HG02678 (cell line): ENCODE measurements around the gene CRAMP1.
"Not testable (repeated sequence)": the region's sequence is repeated elsewhere in the genome, so short reads cannot be mapped to it uniquely, and the experiment has no call there.

Source experiments
- ATAC-seq: cut with Tn5 transposase; IDR thresholded peaks from one replicate; pipeline ENCODE4 v1.9.1; 2021; ENCODE audit warnings: mild to moderate bottlenecking, moderate library complexity; ENCODE audit not compliant: unreplicated experiment

Gene CRAMP1

DNA sequence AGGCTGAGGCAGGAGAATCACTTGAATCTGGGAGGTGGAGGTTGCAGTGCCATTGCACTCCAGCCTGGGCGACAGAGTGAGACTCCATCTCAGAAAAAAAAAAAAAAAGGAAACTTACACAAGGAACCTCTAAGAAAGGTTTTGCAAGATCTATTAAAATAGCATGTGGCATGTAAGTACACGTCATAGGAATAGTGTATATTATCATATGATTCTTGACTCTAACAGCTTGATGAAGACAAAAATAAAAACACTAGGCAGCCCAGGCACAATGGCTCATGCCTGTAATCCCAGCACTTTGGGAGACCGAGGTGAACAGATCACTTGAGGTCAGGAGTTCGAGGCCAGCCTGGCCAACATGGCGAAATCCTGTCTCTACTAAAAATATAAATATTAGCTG lies 16.6 kb upstream of the CRAMP1 start:
- not testable (repeated sequence) for ATAC-seq

DNA sequence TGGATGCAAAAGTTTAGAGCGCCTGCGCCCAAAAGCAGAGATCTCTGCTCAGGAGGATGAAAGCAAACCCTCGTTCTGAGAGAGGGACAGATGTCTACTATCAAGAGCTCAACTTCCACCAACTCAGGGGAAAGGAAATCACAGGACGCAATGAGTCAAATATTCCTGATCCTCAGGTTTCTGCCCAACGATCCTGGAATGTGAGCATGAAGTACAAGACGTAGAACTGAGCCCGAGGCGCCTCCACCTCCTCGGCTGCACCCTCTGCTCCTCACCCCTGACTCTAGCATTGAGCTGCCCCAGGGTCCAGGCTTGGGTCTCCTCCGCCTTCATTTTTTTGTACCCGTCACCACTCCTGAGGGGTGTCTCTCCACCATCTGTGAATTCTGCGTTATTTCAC lies 15.6 kb upstream of the CRAMP1 start:
- ATAC-seq: no peak

DNA sequence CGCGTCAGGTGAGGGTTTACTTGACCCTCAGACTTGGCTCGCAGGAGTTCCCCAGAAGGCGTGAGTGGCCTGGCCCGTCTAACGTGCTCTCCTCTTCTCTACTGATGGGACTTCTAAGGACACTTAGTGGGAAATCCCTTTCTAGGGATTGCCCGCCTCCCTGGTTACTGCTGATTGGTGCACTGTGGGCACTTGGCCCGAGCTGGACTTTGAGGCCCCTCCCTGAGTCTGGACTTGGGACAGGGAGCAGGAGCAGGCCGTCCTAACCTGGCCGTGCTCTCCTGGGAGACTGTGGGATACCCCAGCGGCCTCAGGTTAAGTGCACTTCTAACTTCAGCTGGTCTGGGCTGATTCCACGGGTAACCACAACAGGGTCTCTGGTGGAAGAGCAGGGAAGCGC lies 15.0 kb upstream of the CRAMP1 start:
- no peak for ATAC-seq

DNA sequence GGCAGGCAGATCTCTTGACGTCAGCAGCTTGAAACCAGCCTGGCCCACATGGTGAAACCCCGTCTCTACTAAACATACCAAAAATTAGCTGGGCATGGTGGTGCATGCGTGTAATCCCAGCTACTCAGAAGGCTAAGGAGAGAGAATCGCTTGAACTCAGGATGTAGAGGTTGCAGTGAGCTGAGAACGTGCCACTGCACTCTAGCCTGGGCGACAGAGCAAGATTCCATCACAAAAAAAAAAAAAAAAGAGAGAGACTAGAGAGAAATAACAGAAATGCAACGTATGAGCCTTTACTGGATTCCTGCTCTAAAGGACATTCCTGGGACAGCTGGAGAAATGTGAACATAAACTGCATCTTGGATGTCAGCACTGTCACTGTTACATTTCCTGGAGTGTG lies 11.1 kb upstream of the CRAMP1 start:
- ATAC-seq: no peak

DNA sequence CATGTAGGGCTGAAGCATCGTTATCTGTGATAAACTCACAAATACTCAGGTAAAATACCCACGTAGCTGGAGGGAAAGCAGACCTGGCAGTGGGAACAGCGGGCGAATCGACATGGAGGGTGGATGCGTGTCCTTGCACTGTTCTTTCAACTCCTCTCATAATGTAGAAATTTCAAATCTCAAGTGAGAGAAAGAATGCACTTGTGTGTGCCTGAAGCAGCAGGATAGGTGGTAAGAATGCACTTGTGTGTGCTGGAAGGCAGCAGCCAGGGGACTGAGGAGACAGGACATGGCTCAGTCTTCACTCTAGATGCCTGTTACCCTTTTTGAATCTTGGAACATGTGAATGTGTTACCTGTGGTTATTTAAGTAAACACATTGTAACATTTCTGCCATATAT lies 10.7 kb upstream of the CRAMP1 start:
- no peak for ATAC-seq

DNA sequence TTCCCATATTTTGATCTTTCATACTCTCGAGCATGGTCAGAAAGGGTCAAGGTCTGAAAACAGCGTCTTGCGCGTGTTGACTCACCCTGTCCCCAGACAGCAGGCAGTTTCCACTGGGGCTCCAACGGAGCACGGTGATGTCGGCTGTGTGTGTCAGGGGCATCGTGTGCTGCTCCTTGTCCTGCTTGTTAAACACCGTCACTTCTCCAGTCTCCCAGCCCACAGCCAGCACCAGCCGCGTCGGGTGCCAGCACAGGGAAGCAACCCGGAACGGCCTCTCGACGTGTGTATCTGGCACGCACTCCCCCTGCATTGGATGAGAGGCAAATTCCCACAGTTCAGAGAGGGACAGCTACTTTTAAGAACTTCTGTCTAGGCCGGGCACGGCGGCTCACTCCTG lies 9.9 kb upstream of the CRAMP1 start:
- no peak for ATAC-seq

DNA sequence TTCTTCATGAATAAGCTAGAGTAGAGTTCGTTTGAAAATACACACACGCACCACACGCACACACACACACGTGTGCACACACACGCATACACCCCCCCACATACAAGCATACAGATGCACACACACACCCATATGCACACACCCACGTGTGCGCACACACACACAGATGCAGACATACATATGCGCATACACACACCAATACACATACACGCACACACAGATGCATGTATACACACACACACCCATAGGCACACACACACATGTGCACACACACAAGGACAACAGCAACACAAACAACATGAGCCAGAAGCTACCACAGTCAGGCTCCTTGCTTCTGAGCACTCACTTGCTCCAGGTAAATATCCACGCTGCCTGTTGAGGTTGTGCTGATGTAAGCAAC lies 5.4 kb upstream of the CRAMP1 start:
- ATAC-seq: no peak

DNA sequence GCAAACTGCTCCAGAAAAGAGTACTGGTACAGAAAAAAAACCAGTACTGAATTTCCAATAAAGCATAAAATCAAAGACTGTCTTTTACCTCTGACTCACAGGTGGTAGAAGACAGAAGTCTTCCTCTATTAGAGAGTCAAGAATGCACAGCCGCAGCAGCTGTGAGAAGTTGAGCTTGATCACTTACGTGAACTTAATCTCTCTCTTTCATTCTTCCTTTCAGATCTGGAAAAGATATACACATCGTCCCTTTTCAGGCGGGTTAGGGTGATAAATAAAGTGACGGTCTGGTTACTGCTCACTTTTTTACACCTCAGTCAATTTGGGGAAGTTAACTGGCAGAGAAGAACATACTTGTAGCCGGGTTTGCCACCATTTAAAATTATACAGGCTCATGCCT lies 4.2 kb upstream of the CRAMP1 start:
- ATAC-seq: no peak

DNA sequence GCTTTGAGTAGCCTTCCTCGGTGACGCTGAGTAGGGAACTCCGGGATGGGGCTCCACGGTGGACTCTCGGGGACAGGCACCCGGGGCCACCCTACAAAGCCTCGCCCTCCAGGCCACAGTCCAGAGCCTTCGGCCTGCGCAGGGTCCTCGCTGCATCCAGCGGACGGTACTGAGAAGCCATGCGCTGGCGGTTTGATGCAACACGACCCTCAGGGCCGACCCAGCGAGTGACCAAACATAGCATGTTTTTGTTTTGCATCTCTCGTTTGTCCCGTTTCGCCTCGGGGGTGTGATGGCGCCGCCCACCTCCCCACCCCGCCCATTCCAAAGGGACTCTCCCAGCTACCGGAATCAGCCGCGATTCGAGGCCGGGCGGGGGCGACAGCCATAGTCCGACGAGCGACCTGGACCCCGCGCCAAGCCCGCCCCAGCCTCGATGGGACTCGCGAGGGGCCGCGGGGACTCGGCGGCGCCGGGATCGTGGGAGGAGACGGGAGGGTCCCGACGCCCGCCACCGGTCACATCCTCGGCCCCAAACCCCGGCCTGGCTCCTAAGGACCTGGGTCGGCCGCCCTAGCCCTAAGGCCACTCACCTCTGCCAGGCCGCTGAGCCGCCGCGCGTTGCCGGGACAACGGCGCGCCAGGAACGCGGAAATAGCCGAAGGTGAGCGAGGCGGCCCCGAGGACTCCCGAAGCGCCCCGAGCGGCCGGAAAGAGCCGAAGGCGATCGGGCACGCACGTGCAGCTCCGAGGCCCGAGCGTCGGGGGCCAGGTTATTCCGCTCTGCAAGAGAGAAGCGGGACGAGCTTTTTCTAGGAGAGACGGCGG lies 1.9 kb upstream of the CRAMP1 start:
- peak; percentile 37 for ATAC-seq

DNA sequence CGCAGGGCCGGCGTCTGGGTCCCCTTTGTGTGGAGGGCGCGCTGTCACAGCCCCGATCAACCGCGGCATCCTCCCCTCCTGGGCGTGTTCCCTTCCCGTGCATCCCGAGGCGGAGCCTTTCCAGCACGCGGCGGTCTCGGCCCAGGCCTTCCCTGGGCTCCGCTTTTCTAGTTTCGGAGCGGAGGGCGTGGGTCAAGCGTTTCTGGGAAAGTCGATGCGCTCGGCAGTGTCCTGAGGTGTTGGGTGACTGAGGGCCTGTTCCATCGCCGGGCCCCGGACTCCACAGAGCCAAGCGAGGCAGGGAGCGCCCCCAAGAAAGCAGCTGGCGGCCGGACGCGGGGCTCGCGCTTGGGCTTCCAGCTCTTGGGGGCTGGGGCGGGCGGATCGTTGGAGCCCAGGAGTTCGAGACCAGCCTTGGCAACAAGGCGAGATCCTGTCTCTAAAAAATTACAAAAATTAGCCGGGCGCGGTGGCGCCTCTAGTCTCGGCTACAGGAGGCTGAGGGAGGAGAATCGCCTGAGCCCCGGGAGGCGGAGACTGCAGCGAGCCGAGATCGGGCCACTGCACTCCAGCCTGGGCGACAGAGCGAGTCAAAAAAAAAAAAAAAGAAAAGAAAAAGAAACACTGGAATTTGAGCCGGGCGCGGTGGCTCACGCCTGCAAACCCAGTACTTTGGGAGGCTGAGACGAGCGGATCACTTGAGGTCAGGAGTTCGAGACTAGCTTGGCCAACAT lies 1.1 kb upstream of the CRAMP1 start:
- ATAC-seq: no peak

DNA sequence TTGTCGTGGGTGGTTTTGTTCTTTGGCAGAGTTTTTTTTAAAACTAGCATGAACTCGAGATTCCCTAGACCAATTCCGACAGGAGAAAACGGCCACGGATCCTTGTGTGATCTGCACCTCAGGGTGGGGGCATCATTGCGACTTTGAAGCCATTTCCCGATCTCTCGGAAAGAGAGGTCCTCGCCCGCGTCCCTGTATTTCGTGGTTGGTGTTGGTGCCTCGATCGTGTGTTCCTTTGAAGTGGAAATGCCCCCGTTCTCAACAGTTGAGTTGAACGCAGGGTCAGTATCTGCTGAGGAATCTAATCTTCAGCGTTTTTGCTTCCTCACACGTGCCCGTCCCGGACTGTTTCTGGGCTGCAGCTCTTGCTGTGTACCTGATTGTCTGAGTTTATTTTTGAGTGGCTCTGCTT lies 1.1 kb downstream of the CRAMP1 start:
- no peak for ATAC-seq

DNA sequence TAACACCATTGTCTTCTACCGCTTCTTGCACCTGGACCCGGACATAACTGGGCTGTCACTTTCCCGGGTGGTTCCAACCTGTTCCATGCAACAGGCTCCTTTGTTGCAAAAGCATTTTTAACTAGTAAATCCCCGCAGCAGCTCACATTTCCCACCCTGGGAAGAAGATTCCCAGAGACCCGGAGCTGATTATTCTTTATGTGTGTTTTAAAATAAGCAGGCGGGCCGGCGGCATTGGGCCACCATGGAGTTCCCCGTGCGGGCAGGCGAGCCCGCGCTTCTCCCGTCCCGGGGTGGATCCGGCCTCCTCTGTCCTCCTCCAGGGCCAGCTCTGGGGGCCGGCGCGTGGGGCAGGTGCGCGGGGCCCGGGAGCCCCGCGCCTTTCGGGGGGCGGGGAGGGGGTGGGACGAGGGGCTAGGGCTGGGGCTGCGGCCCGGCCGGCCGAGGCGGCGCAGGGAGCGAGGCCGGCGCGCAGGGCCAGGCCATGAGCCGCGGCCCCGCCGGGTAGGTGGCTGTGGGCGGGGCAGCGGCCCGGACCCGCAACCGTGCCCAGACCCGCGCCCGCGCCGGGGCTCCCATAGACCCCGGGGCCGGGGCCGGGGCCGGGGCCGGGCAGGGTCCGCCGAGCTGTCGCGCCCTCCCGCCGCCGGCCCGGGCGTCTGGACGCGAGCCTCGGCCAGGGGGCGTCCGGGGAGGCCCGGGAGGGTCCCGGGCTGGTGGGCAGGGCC lies 1.7 kb downstream of the CRAMP1 start:
- no peak for ATAC-seq

DNA sequence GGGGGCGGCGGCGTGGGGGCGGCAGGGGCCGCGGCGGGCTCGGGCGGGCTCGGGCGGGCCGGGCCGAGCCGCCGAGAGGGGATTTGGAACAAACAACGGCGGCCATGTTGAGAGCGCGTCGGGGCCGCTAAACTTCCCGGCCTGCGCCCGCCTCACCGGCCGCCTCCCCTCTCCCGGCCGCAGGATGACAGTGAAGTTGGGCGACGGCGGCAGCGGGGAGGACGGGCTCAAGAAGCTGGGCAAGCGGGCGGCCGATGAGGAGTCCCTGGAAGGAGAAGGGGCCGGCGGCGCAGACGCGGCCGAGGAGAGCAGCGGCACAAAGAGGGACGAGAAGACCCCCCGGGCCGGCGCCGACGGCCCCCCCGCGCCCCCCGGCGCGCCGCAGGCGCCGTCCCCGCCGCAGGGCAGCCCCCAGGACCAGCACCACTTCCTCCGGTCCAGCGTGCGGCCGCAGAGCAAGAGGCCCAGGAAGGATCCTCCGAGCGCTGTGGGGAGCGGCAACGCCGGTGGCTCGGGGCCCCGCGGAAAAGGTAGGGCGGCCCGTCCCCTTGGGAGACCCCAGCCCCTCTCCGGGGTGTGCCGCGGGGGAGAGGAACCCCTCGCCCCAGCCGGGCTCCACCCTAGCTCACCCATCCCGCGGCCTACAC lies 2.4 kb downstream of the CRAMP1 start:
- ATAC-seq: no peak

DNA sequence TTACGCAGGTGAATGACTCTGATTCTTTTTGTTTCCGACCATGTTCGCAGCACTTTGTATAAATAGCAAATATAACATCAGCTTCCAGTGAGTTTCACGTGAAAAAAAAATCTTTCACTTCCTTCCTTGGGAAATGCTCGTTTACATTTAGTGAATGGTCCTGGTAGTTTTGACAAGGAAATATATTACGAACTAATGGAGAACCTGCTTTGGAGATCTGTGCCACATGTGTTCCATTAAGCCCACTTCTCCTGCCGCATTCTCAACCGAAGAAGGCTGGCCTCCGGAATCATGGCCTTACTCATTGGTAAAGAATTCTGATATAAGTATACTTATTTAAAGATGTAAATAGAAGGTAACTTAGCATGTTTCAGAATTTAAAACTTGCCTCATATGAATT lies 3.6 kb downstream of the CRAMP1 start:
- ATAC-seq: no peak

DNA sequence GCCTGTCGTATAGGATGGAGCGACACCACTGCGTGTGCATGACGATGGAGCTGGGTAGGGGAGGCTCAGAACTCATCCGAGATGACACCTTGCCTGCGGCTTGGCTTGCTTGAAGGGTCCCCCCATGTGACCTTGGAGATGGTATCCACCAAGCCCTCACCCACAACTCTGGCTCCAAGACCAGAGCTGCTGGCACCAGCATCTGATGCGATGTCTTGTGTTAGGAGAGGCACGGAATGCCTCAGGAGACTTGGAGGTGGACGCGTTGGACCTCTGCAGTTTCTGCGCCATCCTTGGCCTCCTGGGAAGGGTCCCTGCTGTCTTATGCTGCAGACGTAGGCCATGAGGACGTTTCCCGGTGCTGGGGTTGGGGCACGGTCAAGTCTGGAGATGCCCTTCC lies 7.8 kb downstream of the CRAMP1 start:
- ATAC-seq: no peak

DNA sequence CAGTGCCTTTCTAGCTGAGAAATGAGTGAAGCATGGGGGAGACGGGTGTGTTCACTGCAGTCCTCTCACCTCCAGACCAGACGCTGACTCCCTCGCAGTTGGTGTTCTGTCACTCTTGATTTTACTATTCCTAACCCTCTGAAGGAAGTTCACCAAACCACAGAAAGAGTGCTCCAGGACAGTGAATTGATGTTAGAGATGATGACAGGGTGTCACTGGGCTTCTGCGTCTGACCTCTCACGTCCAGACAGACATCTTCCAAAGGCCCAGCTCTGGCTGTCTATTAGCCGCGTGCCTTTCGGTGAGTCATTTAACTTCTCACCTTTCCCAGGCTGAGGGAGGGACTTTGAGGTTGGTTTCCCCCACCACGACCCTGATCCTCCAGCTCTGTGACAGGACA lies 8.2 kb downstream of the CRAMP1 start:
- no peak for ATAC-seq

DNA sequence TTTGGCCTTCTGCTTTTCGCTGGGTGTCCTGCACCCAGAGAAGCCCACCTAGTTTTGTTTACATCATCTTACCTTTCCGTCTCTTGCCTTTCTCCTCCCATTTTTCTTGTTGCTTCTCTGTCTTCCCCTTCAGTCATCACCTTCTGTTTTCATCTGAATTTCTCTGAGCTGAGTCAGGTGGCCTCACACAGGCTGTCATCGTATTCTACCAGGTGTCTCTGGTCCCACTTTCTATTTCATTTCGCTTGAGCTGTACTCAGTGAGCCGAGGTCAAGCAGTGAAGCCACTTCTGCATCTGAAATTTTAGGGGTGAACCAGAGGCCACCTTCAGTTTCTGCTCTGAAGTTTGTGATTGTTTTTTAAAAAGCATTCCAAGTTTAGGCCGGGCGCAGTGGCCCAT lies 9.7 kb downstream of the CRAMP1 start:
- ATAC-seq: peak; percentile 59

DNA sequence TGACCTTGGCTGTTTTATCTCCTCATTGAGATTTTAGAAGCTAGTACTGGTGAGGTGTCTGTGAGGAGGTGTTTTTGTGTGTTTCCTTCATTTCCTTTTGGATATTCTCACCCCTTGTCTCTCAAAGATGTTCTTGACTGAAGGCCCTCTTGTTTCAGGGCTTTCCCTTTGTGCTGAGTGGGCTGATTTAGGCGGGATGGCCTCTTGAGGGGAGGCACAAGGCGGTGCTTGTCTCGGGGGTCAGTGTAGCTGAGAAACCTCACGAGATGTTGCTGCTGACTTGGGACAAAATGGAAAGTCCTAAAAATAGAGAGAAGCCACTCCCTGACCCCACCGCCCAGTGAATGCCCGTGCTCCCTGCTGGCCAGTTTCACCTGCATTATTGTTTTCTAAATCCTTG lies 14.2 kb downstream of the CRAMP1 start:
- no peak for ATAC-seq

DNA sequence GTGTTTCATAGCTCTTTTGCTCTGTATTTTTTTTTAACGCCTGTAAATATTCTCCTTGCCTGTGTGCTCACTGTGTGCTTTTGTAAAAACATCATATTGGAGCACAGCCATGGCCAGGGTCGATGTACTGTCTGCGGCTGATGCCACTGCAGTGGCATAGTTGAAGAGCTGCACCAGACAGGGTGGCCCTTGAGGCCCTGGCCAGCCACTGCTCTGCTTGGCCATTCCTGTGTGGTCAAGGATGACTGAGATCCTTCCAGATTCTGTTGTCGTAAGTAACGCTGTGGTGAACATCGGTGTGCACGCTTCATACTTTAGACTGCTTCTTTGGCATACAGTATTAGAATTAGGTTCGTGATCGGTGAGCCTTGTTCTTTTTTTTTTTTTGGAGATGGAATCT lies 14.6 kb downstream of the CRAMP1 start:
- no peak for ATAC-seq

DNA sequence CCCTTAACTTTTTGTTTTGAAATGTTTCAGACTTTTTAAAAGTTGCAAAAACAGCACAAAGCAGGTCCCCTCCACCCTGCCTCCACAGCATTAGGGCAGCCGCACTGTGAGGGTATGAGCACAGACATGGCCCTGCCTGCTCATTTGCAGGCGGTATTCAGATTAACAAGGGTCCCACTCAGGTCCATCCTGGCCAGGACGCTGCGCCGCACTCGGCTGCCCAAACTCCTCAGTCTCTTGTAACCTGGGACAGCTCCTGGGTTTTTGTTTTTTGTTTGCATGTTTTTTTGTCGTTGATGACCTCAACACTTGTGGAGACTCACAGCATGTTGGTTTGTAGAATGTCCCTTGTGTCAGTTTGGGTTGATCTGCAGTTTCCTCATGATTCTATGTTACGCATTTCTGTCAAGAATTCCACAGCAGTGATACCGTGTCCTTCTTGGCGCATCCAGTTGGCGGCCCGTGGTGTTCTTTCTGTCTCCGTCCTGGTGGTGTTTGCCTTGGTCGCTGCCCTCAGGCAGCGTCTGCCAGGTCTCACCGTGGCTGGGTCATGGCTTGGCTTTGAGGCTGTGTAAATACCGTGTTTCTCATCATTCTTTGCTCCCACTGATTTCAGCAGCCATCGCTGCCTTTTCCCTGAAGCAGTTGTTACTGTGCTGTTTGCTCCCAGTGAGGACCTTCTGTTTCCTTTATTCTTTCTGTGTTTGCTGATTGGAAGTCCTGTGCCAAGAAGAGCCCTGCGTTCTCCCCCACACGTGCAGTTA lies 18.5 kb downstream of the CRAMP1 start:
- no peak for ATAC-seq

DNA sequence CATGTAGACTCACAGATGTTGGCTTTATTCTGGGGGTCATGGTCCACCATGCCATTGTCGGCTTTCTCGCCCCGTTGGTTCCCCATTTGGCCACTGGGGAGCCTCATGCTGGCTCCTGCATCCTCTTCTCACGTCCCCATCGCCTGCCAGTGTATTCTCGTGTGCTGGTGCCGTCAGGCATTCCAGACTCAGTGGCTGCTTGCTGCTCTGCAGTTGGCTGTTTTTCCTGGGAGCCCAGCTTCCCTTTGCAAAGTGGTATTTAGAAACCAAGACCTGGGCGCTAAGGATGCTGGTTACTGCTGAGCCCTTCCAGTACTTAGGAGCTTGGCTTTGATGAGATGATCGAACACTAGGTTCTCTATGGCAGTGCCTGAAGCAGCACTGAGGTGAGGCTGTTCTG lies 19.1 kb downstream of the CRAMP1 start:
- ATAC-seq: no peak
